ENCODE data around the gene SUMF1.

The SUMF1 gene

GRCh38 chr3:4466741-4467521 lies at the start of gene SUMF1:
TSS of gene SUMF1 (minus strand) at chr3:4467269. CDS start at chr3:4467245, 24 bp downstream.
- H3K4me3 ChIP-seq (ENCODE audit: low read length): peak within 1 kb of the TSS; percentile 97
- no peak for TF ChIP-seq ZNF274 (IDR thresholded peaks at IDR 0.05; ENCODE audit: low read depth, low read length)

GRCh38 chr3:4515916-4516579 lies 49.0 kb upstream of the SUMF1 start:
- no peak for TF ChIP-seq ZNF274 (IDR thresholded peaks at IDR 0.05; ENCODE audit: low read depth, low read length)

GRCh38 chr3:4514916-4515315 lies 47.8 kb upstream of the SUMF1 start:
- no peak overlapping the region for H3K4me3 ChIP-seq (ENCODE audit: low read length)
- no peak for TF ChIP-seq ZNF274 (IDR thresholded peaks at IDR 0.05; ENCODE audit: low read depth, low read length)

More at GRCh38 chr3:4515916-4516579, 49.0 kb upstream of the SUMF1 start:
- H3K4me3 ChIP-seq (ENCODE audit: low read length): no peak overlapping the region

GRCh38 chr3:4514321-4514720 lies 47.3 kb upstream of the SUMF1 start:
- H3K4me3 ChIP-seq (ENCODE audit: low read length): no peak overlapping the region
- no peak for TF ChIP-seq ZNF274 (IDR thresholded peaks at IDR 0.05; ENCODE audit: low read depth, low read length)

GRCh38 chr3:4512895-4513616 lies 46.0 kb upstream of the SUMF1 start:
- H3K4me3 ChIP-seq (ENCODE audit: low read length): no peak overlapping the region
- TF ChIP-seq ZNF274 (IDR thresholded peaks at IDR 0.05; ENCODE audit: low read depth, low read length): no peak

GRCh38 chr3:4511491-4512262 lies 44.6 kb upstream of the SUMF1 start:
- no peak for TF ChIP-seq ZNF274 (IDR thresholded peaks at IDR 0.05; ENCODE audit: low read depth, low read length)
- no peak overlapping the region for H3K4me3 ChIP-seq (ENCODE audit: low read length)

- TF ChIP-seq ZNF274 (IDR thresholded peaks at IDR 0.05; ENCODE audit: low read depth, low read length): no peak
Observed at GRCh38 chr3:4509983-4510755, 43.1 kb upstream of the SUMF1 start.

GRCh38 chr3:4509043-4509442 lies 42.0 kb upstream of the SUMF1 start:
- H3K4me3 ChIP-seq (ENCODE audit: low read length): no peak overlapping the region
- TF ChIP-seq ZNF274 (IDR thresholded peaks at IDR 0.05; ENCODE audit: low read depth, low read length): no peak

More at GRCh38 chr3:4509983-4510755, 43.1 kb upstream of the SUMF1 start:
- no peak overlapping the region for H3K4me3 ChIP-seq (ENCODE audit: low read length)

GRCh38 chr3:4508048-4508981 lies 41.2 kb upstream of the SUMF1 start:
- no peak for TF ChIP-seq ZNF274 (IDR thresholded peaks at IDR 0.05; ENCODE audit: low read depth, low read length)
- peak overlapping the region; percentile 11; the same call in 1 of the 2 replicates for H3K4me3 ChIP-seq (ENCODE audit: low read length)

GRCh38 chr3:4507024-4507596 lies 40.0 kb upstream of the SUMF1 start:
- no peak for TF ChIP-seq ZNF274 (IDR thresholded peaks at IDR 0.05; ENCODE audit: low read depth, low read length)

GRCh38 chr3:4506559-4507023 lies 39.5 kb upstream of the SUMF1 start:
- no peak for TF ChIP-seq ZNF274 (IDR thresholded peaks at IDR 0.05; ENCODE audit: low read depth, low read length)
- no peak overlapping the region for H3K4me3 ChIP-seq (ENCODE audit: low read length)

More at GRCh38 chr3:4507024-4507596, 40.0 kb upstream of the SUMF1 start:
- no peak overlapping the region for H3K4me3 ChIP-seq (ENCODE audit: low read length)

Data from GM08714 (cell line).